ENCODE results near the gene SPNS2.

SPNS2 gene

DNA sequence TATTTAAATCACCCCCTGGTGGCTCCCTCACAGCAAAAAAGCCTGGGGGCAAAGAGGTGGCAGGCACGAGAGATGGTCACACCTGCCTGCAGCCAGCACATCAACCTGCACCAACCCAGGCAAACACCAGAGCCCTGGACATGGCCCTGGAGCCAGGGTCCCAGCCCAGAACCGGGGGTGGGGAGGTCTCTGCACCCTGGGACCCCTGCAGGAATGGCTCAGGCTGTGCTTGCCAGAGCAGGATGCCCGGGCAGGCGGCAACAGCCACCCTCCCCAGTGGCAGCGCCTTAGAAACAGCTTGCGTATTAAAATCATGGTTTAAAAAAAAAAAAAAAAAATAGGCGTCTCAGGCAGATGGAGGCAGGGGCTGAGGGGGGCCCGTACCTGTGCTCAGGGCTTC lies 40.3 kb downstream of the SPNS2 start:
- no peak for DNase-seq

GRCh38 chr17:4539576-4540223 lies 41.0 kb downstream of the SPNS2 start:
- DNase-seq: no peak

DNA sequence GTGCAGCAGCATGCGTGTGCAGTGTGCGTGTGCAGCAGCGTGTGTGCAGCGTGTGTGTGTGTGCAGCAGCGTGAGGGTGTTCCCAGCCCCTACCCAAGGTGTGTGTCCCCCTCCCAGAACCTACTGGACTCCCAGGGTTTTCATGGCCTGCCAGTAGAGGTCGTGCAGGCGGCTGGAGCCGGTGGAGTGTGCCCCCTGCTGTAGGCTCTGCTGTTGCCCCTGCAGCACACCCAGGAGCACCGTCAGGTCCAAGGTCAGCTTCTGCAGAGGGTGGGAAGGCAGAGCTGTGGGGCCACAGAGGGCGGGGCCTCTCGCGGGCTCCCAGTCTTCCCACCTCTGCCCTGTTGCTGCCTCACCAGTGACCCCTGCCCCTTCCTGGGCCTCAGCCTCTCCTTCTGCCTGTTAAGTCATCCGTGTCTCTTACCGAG lies 41.6 kb downstream of the SPNS2 start:
- no peak for DNase-seq

- no peak for DNase-seq
Measured at GRCh38 chr17:4540687-4541327, 42.1 kb downstream of the SPNS2 start.

DNA sequence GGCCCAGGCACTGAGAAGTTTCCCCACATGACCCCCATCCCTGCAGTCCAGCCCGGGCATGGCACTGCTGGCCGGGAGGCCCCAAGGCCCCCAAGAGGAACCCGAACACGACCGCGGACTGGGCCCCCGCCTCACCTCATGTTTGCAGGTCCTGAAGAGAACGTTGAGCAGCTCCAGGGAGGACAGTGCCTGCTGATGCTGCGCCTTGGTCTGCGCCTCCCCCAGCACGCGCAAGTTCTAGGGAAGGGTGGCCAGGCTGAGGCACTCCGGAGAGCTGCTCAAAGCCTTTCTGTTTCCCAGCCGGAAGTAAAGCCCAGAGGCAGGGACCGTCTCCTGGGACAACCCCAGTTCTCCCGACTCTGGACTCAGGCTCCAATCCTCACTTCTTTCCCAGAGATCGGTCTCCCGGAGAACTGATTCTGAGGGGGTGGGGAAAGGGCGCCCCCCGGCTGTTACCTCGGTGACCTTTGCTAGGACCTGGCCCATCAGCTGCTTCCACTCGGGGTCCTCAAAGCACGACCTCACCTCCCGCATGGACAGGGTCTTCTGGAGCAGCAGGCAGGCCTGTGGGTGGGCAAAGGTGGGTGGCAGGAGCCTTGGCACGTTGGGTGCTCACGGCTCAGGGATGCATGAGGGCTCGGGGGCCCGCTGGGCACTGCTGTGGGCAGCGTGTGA lies 42.8 kb downstream of the SPNS2 start:
- no peak for DNase-seq

DNA sequence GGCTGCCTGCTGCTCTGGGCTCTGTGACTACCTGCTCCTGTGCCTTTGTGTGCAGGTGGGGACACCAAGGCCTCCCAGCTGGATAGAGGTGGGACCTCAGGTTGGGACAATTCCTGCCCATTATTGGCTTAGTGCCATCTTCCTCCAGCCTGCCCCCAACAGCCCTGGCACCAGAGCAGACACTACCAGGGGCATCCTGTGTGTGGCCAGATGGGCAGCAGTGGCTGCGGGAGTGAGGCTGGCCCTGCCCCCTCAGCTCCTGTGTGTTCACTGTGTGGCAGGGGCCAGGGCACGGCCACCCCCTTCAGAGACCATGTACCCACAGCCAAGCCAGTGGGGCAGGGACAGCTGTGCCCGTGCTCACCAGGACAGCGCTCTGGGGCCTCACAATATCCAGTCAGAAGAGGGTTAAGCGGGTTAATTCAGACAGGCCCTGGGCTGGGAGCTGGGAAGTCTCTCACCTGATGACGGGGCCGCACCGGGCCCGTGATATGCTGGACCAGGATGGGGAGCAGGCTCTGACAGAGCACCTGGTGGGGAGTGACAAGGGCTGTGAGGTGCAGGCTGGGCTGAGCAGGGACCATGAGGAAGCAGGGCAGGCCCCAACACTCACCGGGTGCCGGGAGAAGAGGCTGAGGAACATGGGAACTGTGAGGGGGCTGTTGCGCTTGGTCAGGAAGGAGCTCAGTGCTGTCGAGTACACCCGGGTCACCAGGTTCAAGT lies 43.5 kb downstream of the SPNS2 start:
- DNase-seq: no peak

DNA sequence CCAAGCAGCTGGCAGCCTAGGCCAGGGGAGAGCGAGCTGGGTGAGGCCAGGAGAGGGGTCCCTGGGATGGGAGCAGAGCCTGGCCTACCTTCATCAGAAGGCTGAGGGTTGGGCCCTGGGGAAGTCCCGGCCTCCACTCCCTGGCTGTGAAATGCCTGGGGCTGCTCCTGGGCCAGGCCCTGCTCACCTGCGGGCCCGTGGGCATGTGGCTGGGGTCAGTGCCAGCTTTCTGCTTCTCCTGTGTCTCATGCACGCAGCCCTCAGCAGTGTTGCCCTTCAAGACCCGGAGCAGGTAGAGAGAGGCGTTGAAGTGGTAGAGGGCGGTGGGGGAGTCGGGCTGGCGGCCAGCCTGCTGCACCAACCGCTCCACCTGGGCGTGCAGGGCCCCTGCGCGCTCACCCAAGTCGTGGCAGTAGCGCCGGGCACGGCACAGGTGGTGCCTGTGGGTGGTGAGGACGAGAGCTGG lies 44.1 kb downstream of the SPNS2 start:
- no peak for DNase-seq

DNA sequence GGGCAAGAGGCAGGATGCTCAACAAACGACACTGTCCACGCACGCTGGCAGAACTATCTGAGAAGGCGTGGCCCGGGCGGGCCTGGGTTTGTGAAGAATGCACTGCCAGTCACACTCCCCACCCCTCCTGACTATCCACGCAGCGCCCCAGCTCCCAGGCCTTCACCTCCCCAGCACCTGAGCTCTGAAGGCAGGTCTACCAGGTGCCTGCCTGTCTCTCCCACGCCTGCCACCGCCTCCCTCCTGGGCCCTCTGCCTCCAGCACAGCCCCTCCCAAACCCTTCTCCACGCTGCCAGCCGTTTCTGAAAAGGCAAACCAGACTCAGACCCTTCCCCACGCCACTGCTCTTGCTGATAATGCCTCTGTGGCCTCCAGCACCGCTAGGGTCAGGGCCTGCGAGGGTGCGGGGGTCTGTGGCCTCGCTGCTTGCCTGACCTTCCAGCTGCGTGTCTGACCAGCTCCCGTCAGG lies 44.9 kb downstream of the SPNS2 start:
- DNase-seq: no peak

DNA sequence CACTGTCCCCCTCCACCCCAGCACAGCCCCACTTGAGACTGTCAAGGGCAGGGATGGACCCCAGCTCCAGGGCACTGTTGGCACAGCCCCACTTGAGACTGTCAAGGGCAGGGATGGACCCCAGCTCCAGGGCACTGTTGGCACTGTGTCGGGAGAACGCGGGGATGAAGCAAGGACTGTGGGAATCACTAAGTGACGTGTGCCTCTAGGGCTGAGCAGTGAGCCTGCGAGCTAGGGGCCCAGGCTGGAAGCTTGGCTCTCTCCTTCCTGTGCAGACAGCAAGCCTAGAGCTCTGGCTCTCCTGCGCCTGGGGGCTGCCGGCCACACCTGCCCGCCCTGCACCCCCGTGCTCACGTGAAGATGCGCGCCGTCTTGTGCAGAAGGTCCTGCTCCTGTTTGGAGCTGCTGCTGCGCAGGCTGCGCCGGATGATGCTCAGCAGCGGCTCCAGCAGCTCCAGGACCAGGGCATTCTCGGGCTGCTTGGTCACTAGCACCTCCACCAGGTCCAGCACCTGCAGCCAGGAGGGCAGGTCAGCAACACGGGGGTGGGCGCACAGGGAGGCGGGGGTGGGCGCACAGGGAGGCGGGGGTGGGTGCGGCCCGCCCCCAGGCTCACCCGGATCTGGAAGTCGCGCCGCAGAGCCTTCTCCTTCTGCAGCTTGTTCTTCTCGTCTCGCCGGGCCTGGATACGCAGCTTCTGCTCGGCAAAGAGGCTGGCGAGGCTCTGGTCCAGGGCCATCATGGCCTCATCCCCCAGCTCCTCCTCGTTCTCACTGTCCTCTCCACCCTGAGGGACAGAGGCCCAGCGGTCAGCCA lies 45.7 kb downstream of the SPNS2 start:
- no peak for DNase-seq

DNA sequence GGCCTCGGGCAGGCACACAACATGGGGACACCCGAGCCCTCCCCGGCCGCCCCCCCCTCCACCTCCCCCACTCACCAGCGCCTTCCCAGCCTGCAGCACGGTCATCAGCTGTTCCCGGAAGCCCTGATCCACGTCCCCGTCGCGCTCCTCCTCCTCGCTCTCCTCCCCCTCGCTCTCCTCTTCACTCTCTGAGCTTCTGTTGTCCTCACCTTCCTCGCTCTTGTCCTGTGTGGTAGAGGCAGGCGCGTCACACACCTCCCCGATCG lies 46.2 kb downstream of the SPNS2 start:
- no peak for DNase-seq

GRCh38 chr17:4545217-4545951 lies 46.7 kb downstream of the SPNS2 start:
- no peak for DNase-seq

GRCh38 chr17:4547118-4547906 lies 48.6 kb downstream of the SPNS2 start:
- DNase-seq: no peak

GRCh38 chr17:4548061-4548461 lies 49.4 kb downstream of the SPNS2 start:
- DNase-seq: no peak

- no peak for DNase-seq
Measured at GRCh38 chr17:4548721-4549531, 50.2 kb downstream of the SPNS2 start.

GRCh38 chr17:4549781-4550533 lies 51.3 kb downstream of the SPNS2 start:
- no peak for DNase-seq

- DNase-seq: no peak
Measured at GRCh38 chr17:4550534-4551039, 51.9 kb downstream of the SPNS2 start.

- DNase-seq: no peak
Measured at GRCh38 chr17:4551141-4551540, 52.5 kb downstream of the SPNS2 start.

DNA sequence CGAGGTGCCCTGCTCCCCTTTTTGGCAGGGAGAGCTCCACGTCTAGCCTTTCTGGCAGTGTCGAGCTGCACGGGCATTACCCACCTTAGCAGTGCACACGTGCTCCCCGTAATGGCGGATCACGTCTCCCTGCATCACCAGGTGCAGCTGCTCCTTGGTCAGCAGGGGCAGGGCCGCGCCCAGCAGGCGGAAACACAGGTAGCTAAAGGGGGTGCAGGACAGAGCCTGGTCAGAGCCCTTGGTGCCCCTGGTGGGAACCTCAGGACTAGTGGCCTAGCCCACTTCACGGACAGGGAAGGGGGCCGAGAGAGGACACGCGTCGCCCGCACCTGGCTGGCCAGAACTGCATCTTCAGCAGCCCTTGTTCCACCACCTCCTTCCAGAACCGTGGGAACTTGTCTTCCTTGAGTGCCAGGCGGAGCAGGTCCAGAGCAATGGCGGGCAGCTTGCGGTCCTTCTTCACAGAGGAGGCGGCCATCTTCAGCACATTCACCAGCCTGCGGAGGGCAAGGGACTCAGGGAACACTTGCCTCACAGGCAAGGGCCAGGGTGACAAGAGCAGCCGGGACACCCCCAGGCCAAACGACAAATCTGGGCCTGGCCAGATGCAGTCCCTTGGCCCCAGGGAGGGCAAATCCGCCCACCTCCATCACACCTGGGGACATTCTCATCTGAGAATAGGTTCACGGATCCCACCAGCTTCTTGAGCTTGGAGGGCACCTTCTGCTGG lies 53.3 kb downstream of the SPNS2 start:
- DNase-seq: no peak

DNA sequence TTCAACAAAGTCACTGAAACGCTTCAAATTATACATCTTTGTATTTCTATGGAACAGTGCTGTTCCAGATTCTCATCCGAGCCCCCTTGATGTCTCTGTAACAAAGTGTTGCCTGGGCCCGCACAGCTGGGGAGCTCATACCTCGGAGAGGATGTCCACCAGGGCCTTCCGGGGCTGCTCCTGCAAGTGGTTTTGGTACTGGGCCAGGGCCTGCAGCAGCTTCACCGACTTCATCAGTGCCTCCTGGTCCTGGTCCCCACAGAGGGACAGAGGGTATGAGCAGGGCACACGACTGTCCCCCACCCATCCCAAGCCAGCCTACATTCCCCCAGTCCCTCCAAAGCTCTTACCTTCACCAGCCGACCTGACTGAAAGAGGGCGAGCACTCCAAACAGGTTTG lies 55.0 kb downstream of the SPNS2 start:
- DNase-seq: no peak
